ENCODE results near the gene HOXA3. TPM values are rescaled to one million over a fixed set of nuclear protein-coding genes. Genes with fewer than 3 reads are reported as not detected.
A peak's percentile ranks its signal among the peaks of the same experiment; 100 is the strongest.

The HOXA3 gene
- total RNA-seq, 2 donors from 2014 or later = not detected

GRCh38 chr7:27155816-27156507 is 3.6 kb upstream of the HOXA3 start:
- Mint-ChIP-seq H3K9me3 (no peaks in the 10 kb centered on the region), H3K36me3 (peaks cover 4 to 10% of the 10 kb centered on the region in 2 donors), H3K27ac (peak overlapping the region in 1 of 2 donors; percentile 88)
- ATAC-seq (no peak), DNase-seq (ENCODE audit: low spot score in 2 of 2) (peak in 1 of 2 donors; percentile 41)

GRCh38 chr7:27154901-27155815 is 2.8 kb upstream of the HOXA3 start:
- Mint-ChIP-seq H3K27ac (peak overlapping the region in 1 of 2 donors; percentile 88), H3K9me3 (no peaks in the 10 kb centered on the region), H3K36me3 (peaks cover 4 to 10% of the 10 kb centered on the region in 2 donors)
- DNase-seq (ENCODE audit: low spot score in 2 of 2) (peak in 1 of 2 donors; percentile 57), ATAC-seq (peak in 1 of 2 donors; percentile 15)

GRCh38 chr7:27154369-27154768 is 2.0 kb upstream of the HOXA3 start:
- DNase-seq (ENCODE audit: low spot score in 2 of 2) (peak in 1 of 2 donors; percentile 28), ATAC-seq (no peak)
- H3K9me3 Mint-ChIP-seq = no peaks in the 10 kb centered on the region
- H3K36me3 Mint-ChIP-seq = peaks cover 4 to 10% of the 10 kb centered on the region in 2 donors
- H3K27ac Mint-ChIP-seq = peak overlapping the region in 1 of 2 donors; percentile 47

- Mint-ChIP-seq H3K36me3 (peaks cover 5 to 10% of the 10 kb centered on the region in 2 donors), H3K9me3 (no peaks in the 10 kb centered on the region), H3K27ac (no peak overlapping the region)
- ATAC-seq (no peak), DNase-seq (ENCODE audit: low spot score in 2 of 2) (no peak)
Observed at GRCh38 chr7:27153526-27153925, 1.1 kb upstream of the HOXA3 start.

GRCh38 chr7:27152816-27153442 is 546 bp upstream of the HOXA3 start:
- Mint-ChIP-seq H3K27ac (no peak overlapping the region), H3K36me3 (peaks cover 10 to 11% of the 10 kb centered on the region in 2 donors), H3K9me3 (no peaks in the 10 kb centered on the region)
- ATAC-seq = no peak
- DNase-seq (ENCODE audit: low spot score in 2 of 2) = peak in 1 of 2 donors; percentile 42

- H3K36me3 Mint-ChIP-seq = peaks cover 10 to 14% of the 10 kb centered on the region in 2 donors
- H3K9me3 Mint-ChIP-seq = no peaks in the 10 kb centered on the region
- H3K27ac Mint-ChIP-seq = peak overlapping the region in 1 of 2 donors; percentile 89
- no peak for ATAC-seq
- no peak for DNase-seq (ENCODE audit: low spot score in 2 of 2)
Observed at GRCh38 chr7:27151341-27151930, 947 bp downstream of the HOXA3 start.

GRCh38 chr7:27150568-27151340 is 1.6 kb downstream of the HOXA3 start:
- Mint-ChIP-seq H3K9me3 (no peaks in the 10 kb centered on the region), H3K27ac (no peak overlapping the region), H3K36me3 (peaks cover 10 to 16% of the 10 kb centered on the region in 2 donors)
- DNase-seq (ENCODE audit: low spot score in 2 of 2) (peak in 1 of 2 donors; percentile 73), ATAC-seq (peak; percentile 82 to 84)

GRCh38 chr7:27149842-27150567 is 2.4 kb downstream of the HOXA3 start:
- ATAC-seq = peak in 1 of 2 donors; percentile 27
- H3K9me3 Mint-ChIP-seq = no peaks in the 10 kb centered on the region
- no peak for DNase-seq (ENCODE audit: low spot score in 2 of 2)
- no peak overlapping the region for H3K27ac Mint-ChIP-seq
- peaks cover 10 to 16% of the 10 kb centered on the region in 2 donors for H3K36me3 Mint-ChIP-seq

GRCh38 chr7:27148756-27149641 is 3.4 kb downstream of the HOXA3 start:
- H3K9me3 Mint-ChIP-seq = no peaks in the 10 kb centered on the region
- ATAC-seq = no peak
- H3K36me3 Mint-ChIP-seq = peaks cover 5 to 12% of the 10 kb centered on the region in 2 donors

GRCh38 chr7:27148031-27148755 is 4.2 kb downstream of the HOXA3 start:
- ATAC-seq (no peak), DNase-seq (ENCODE audit: low spot score in 2 of 2) (no peak)
- H3K9me3 Mint-ChIP-seq = no peaks in the 10 kb centered on the region
- H3K27ac Mint-ChIP-seq = no peak overlapping the region
- H3K36me3 Mint-ChIP-seq = peaks cover 5 to 12% of the 10 kb centered on the region in 2 donors

More at GRCh38 chr7:27148756-27149641, 3.4 kb downstream of the HOXA3 start:
- no peak for DNase-seq (ENCODE audit: low spot score in 2 of 2)
- H3K27ac Mint-ChIP-seq = no peak overlapping the region

GRCh38 chr7:27147199-27148030 is 5.0 kb downstream of the HOXA3 start, which contains the start of gene HOXA6:
TSS of gene HOXA6 (minus strand) at chr7:27147774. CDS start at chr7:27147749, 25 bp downstream.
- Mint-ChIP-seq H3K27ac (no peak within 1 kb of the TSS), H3K9me3 (no peaks in the 10 kb centered on the region), H3K36me3 (peaks cover 5 to 12% of the 10 kb centered on the region in 2 donors)
- ATAC-seq = no peak
- no peak for DNase-seq (ENCODE audit: low spot score in 2 of 2)

GRCh38 chr7:27146491-27147198 is 5.7 kb downstream of the HOXA3 start:
- Mint-ChIP-seq H3K36me3 (peaks cover 3 to 12% of the 10 kb centered on the region in 2 donors), H3K9me3 (no peaks in the 10 kb centered on the region), H3K27ac (no peak overlapping the region)
- DNase-seq (ENCODE audit: low spot score in 2 of 2) (no peak), ATAC-seq (no peak)

All from activated naive CD4-positive, alpha-beta T cell treated with anti-CD3 and anti-CD28 coated beads, Interleukin-2, amount 50 U/mL, for 72 hours (primary cell).